Heart left ventricle (tissue), 16 donors: Measurements from ENCODE around the gene MRPL36. TPM values are rescaled to one million over a fixed set of nuclear protein-coding genes. Genes with fewer than 3 reads are reported as not detected.

Experiments used
- ATAC-seq, 4 donors: fragments of 200-7000 bp; cut with Tn5 transposase; one replicate each; pipeline ENCODE4 v1.9.1; 2020 to 2022; ENCODE audit warnings: moderate library complexity in 4 of 4, mild to moderate bottlenecking in 3 of 4, moderate number of reproducible peaks in 1 of 4
- DNase-seq, 5 donors: peaks; one replicate each; pipeline ENCODE4 v3.0.0-alpha.2; 2020
- H3K27ac ChIP-seq, 12 donors: fragments of 200-600 bp; sonication (generic) in 4 of 12; one replicate each; pipeline versions ENCODE4 v1.5.0 to v1.8.0; 2016 to 2022; ENCODE audit warnings: mild to moderate bottlenecking in 2 of 12
- H3K27me3 ChIP-seq, 9 donors: fragments of 200-600 bp; sonication (generic) in 2 of 9; one replicate each; pipeline versions ENCODE4 v1.5.1 to v1.8.0; 2016 to 2022; ENCODE audit warnings: mild to moderate bottlenecking in 3 of 9
- H3K36me3 ChIP-seq, 9 donors: fragments of 200-600 bp; sonication (generic) in 2 of 9; one replicate each; pipeline versions ENCODE4 v1.5.0 to v1.8.0; 2018 to 2022; ENCODE audit warnings: mild to moderate bottlenecking in 2 of 9
- H3K4me1 ChIP-seq, 12 donors: fragments of 200-600 bp; sonication (generic) in 4 of 12; one replicate each; pipeline versions ENCODE4 v1.5.0 to v1.8.0; 2016 to 2022; ENCODE audit warnings: mild to moderate bottlenecking in 3 of 12
- H3K4me3 ChIP-seq, 12 donors: fragments of 200-600 bp; sonication (generic) in 4 of 12; one replicate each; pipeline versions ENCODE4 v1.5.0 to v1.8.0; 2017 to 2022; ENCODE audit warnings: mild to moderate bottlenecking in 9 of 12, moderate library complexity in 4 of 12
- H3K9me3 ChIP-seq, 12 donors: fragments of 200-600 bp; sonication (generic) in 4 of 12; one replicate each; pipeline versions ENCODE4 v1.5.0 to v1.8.0; 2016 to 2022; ENCODE audit warnings: mild to moderate bottlenecking in 1 of 12
- CTCF ChIP-seq, 12 donors: fragments of 200-600 bp; sonication (generic) in 4 of 12; IDR thresholded peaks; one replicate each; pipeline versions ENCODE4 v1.5.0 to v1.8.0; 2018 to 2022; ENCODE audit warnings: antibody characterized with exemption in 12 of 12, mild to moderate bottlenecking in 5 of 12
- POLR2A ChIP-seq, 2 donors: fragments of 450-650 bp; IDR thresholded peaks; one replicate each; pipeline ENCODE4 v1.6.1; 2017; ENCODE audit warnings: antibody characterized with exemption in 2 of 2, mild to moderate bottlenecking in 2 of 2, moderate library complexity in 2 of 2
- WGBS, 4 donors: extraction: QIAGEN DNeasy Blood & Tissue Kit in 2 of 4; methylation state at CpG; one replicate each; pipeline versions ENCODE4 v1.1.5 to v1.1.7; 2013 to 2018; 5-methylcytosine and 5-hydroxymethylcytosine counted together
- intact Hi-C, 10 donors: fragments of 100-400 bp; cut with DNase I; formaldehyde crosslinking; loops; one replicate each; pipeline versions ENCODE4 v1.11.1 to v1.14.2; 2022
- polyA plus RNA-seq, 2 donors: library from polyadenylated mRNA; stranded (reverse); fragments of 200-250 nt; gene quantifications; one replicate each; pipeline ENCODE4 v1.2.3, GENCODE V29; 2013
- total RNA-seq, 9 donors: library from RNA; depleted of rRNA in 2 of 9; stranded (reverse); fragments of >200 nt in 2 of 9; fragmentation: NEBNext Ultra II Directional in 3 of 9; extraction: Animal tissue kit (Norgen Biotek cat#: 25700) in 3 of 9; gene quantifications; one replicate each; pipeline versions ENCODE4 v1.1.0 to v1.2.4, GENCODE V29; 2016 to 2023
- donor health status: ischemic (EF 13 %, LVEDD 7.1; RV severe dilation, severe dysfunction).
- donor health status: healthy with polysubstance abuse.
- donor health status: DM: no; HTN: yes; CAD: no.
- donor health status: DM: no; HTN: no; CAD: no.
- donor health status: ischemic (EF 25% LVEDD 6.9; RV normal size, moderate dysfunction).
- donor health status: ischemic (EF 25% LVEDD 5.7; RV mildly dilated, moderate dysfunction).
- donor health status: healthy.
- donor health status: DM: yes; HTN: yes; CAD: no.
- donor health status: ischemic (EF 35%, LVEDD 5.7; RV mildly dilated, moderate dysfunction).
- donor health status: nonischemic (EF 11% LVEDD 7.7; RV severe dilation, severe dysfunction).
- donor health status: DM: yes; HTN: yes; CAD: no.
- donor health status: PGD.
- donor health status: ischemic (EF 29% LVEDD 5.4; RV normal size, mild dysfunction).
- donor health status: nonischemic (EF 23%, LVEDD 6.1; RV moderate dilation, normal function).

MRPL36 gene
- total and polyA plus RNA-seq, 11 donors, result 45.6 to 107 (median 56.4) TPM

- no peak overlapping the region for H3K27ac ChIP-seq
- DNase-seq (no peak), ATAC-seq (no peak)
- no peak for TF ChIP-seq POLR2A (IDR thresholded peaks at IDR 0.05)
- TF ChIP-seq CTCF (IDR thresholded peaks at IDR 0.05), result no peak
- H3K4me3 ChIP-seq, result no peak overlapping the region
- intact Hi-C loops, result no loop called here
- no peaks in the 10 kb centered on the region for H3K36me3 ChIP-seq
- H3K27me3 ChIP-seq, result no peaks in the 10 kb centered on the region
- H3K4me1 ChIP-seq, result peaks cover 0 to 18% (median 5%) of the 10 kb centered on the region in 12 donors
- no peaks in the 10 kb centered on the region for H3K9me3 ChIP-seq
- 88 to 94% (median 91%) methylated on average over 12 of the region's 12 CpGs for WGBS, 4 donors
These were observed 12.1 kb downstream of the MRPL36 start for GRCh38 chr5:1787472-1788047.

- intact Hi-C loops, result no loop called here
- H3K27ac ChIP-seq, result no peak overlapping the region
- 93 to 97% (median 95%) methylated on average over 20 to 29 of the region's 29 CpGs for WGBS, 4 donors
- H3K27me3 ChIP-seq, result peaks cover 0 to 5% (median 0%) of the 10 kb centered on the region in 9 donors
- DNase-seq (no peak), ATAC-seq (no peak)
- no peaks in the 10 kb centered on the region for H3K36me3 ChIP-seq
- no peaks in the 10 kb centered on the region for H3K9me3 ChIP-seq
- peaks cover 0 to 18% (median 5%) of the 10 kb centered on the region in 12 donors for H3K4me1 ChIP-seq
- H3K4me3 ChIP-seq, result no peak overlapping the region
- TF ChIP-seq POLR2A (IDR thresholded peaks at IDR 0.05), result no peak
- no peak for TF ChIP-seq CTCF (IDR thresholded peaks at IDR 0.05)
These were observed 12.8 kb downstream of the MRPL36 start for GRCh38 chr5:1786621-1787471.

GRCh38 chr5:1785984-1786383 is 13.7 kb downstream of the MRPL36 start:
- H3K36me3 ChIP-seq, result no peaks in the 10 kb centered on the region
- no peak overlapping the region for H3K27ac ChIP-seq
- TF ChIP-seq CTCF (IDR thresholded peaks at IDR 0.05), result no peak
- TF ChIP-seq POLR2A (IDR thresholded peaks at IDR 0.05), result no peak
- H3K9me3 ChIP-seq, result no peaks in the 10 kb centered on the region
- H3K4me1 ChIP-seq, result peaks cover 0 to 17% (median 5%) of the 10 kb centered on the region in 12 donors
- intact Hi-C loops, result no loop called here
- no peak overlapping the region for H3K4me3 ChIP-seq
- ATAC-seq, result no peak
- DNase-seq, result no peak
- peaks cover 0 to 6% (median 0%) of the 10 kb centered on the region in 9 donors for H3K27me3 ChIP-seq
- WGBS, 4 donors, result 90 to 94% (median 93%) methylated on average over 13 of the region's 13 CpGs

GRCh38 chr5:1785062-1785461 is 14.6 kb downstream of the MRPL36 start:
- TF ChIP-seq CTCF (IDR thresholded peaks at IDR 0.05) (no peak), POLR2A (IDR thresholded peaks at IDR 0.05) (no peak)
- no peak for ATAC-seq
- Histone ChIP-seq H3K4me1 (peaks cover 0 to 10% (median 0%) of the 10 kb centered on the region in 12 donors), H3K27ac (no peak overlapping the region), H3K4me3 (no peak overlapping the region), H3K27me3 (peaks cover 0 to 6% (median 0%) of the 10 kb centered on the region in 9 donors), H3K36me3 (no peaks in the 10 kb centered on the region), H3K9me3 (no peaks in the 10 kb centered on the region)
- DNase-seq, result no peak
- intact Hi-C loops, result no loop called here
- 74 to 94% (median 86%) methylated on average over 6 to 8 of the region's 8 CpGs for WGBS, 4 donors
